Stimulated activated CD4-positive, alpha-beta T cell treated with anti-CD3 and anti-CD28 coated beads, Interleukin-4, amount 100 ng/mL, for 4 hours (primary cell): Measurements from ENCODE around the gene CCZ1B.
"Not testable (repeated sequence)": the region's sequence is repeated elsewhere in the genome, so short reads cannot be mapped to it uniquely, and the experiment has no call there.

Experiments
- DNase-seq, 2 experiments: peaks; one replicate each; pipeline ENCODE4 v3.0.0-alpha.2; 2020

The CCZ1B gene

GRCh38 chr7:6826151-6826550, at the start of gene CCZ1B:
TSS of gene CCZ1B (minus strand) at chr7:6826275. CDS start at chr7:6826197, 78 bp downstream.
- peak; percentile 71 to 78 for DNase-seq

- not testable (repeated sequence) for DNase-seq
Measured at GRCh38 chr7:6875022-6875421, 48.9 kb upstream of the CCZ1B start.

GRCh38 chr7:6872246-6872945, 46.3 kb upstream of the CCZ1B start:
- DNase-seq = not testable (repeated sequence)

GRCh38 chr7:6871421-6872144, 45.5 kb upstream of the CCZ1B start:
- peak in 1 of 2 experiments; percentile 24 for DNase-seq

GRCh38 chr7:6864751-6865150, 38.7 kb upstream of the CCZ1B start:
- not testable (repeated sequence) for DNase-seq

- DNase-seq = not testable (repeated sequence)
Measured at GRCh38 chr7:6864188-6864587, 38.1 kb upstream of the CCZ1B start.

- DNase-seq = not testable (repeated sequence)
Measured at GRCh38 chr7:6862876-6863275, 36.8 kb upstream of the CCZ1B start.

GRCh38 chr7:6857721-6858314, 31.7 kb upstream of the CCZ1B start:
- peak; percentile 69 to 74 for DNase-seq

- DNase-seq = not testable (repeated sequence)
Measured at GRCh38 chr7:6855563-6856131, 29.6 kb upstream of the CCZ1B start.

GRCh38 chr7:6854747-6855562, 28.9 kb upstream of the CCZ1B start:
- not testable (repeated sequence) for DNase-seq

- not testable (repeated sequence) for DNase-seq
Measured at GRCh38 chr7:6853681-6854080, 27.6 kb upstream of the CCZ1B start.

GRCh38 chr7:6849127-6849526, 23.1 kb upstream of the CCZ1B start:
- DNase-seq = not testable (repeated sequence)

GRCh38 chr7:6847751-6848150, 21.7 kb upstream of the CCZ1B start:
- DNase-seq = not testable (repeated sequence)

- not testable (repeated sequence) for DNase-seq
Measured at GRCh38 chr7:6845971-6846449, 19.9 kb upstream of the CCZ1B start.

GRCh38 chr7:6843654-6844053, 17.6 kb upstream of the CCZ1B start:
- DNase-seq = not testable (repeated sequence)

- DNase-seq = not testable (repeated sequence)
Measured at GRCh38 chr7:6843092-6843491, 17.0 kb upstream of the CCZ1B start.

GRCh38 chr7:6842278-6842921, 16.3 kb upstream of the CCZ1B start:
- DNase-seq = not testable (repeated sequence)

- not testable (repeated sequence) for DNase-seq
Measured at GRCh38 chr7:6837081-6837480, 11.0 kb upstream of the CCZ1B start.

- not testable (repeated sequence) for DNase-seq
Measured at GRCh38 chr7:6835521-6835920, 9.4 kb upstream of the CCZ1B start.

GRCh38 chr7:6833636-6834035, 7.6 kb upstream of the CCZ1B start:
- no peak for DNase-seq

- DNase-seq = no peak
Measured at GRCh38 chr7:6831018-6831725, 5.1 kb upstream of the CCZ1B start.
